SK-N-SH (cell line): ENCODE results near the gene SUMF1. TPM values are rescaled to one million over a fixed set of nuclear protein-coding genes. Genes with fewer than 3 reads are reported as not detected.
A peak's percentile ranks its signal among the peaks of the same experiment; 100 is the strongest.

Experiments
- CTCF ChIA-PET: fragments of 300-600, 350-600 bp; formaldehyde crosslinking; extraction: SDS; loops from one replicate; lab custom pipeline; 2021; lab: Yijun Ruan, JAX
- POLR2A ChIA-PET: fragments of 350-600 bp; sonication (Branson Sonifier 250); formaldehyde crosslinking; extraction: SDS; loops from one replicate; lab custom pipeline; 2020; ENCODE audit warnings: antibody characterized with exemption, inconsistent platforms; lab: Yijun Ruan, JAX
- DNase-seq: peaks from one replicate; pipeline ENCODE4 v3.0.0; 2012
- H2AFZ ChIP-seq: fragments of 200-600 bp; sonication (generic); 2 replicates; pipeline ENCODE4 v1.8.1; 2016; ENCODE audit warnings: antibody characterized with exemption, mild to moderate bottlenecking, low read depth
- H3F3A ChIP-seq: fragments of 200-600 bp; sonication (generic); replicated peaks from 2 replicates; pipeline ENCODE3; 2016; ENCODE audit warnings: antibody characterized with exemption, mild to moderate bottlenecking; ENCODE audit not compliant: insufficient read depth
- H3K27ac ChIP-seq, 2 experiments: fragments of 200-500 bp in 1 of 2; fragments of 200-600 bp in 1 of 2; sonication (Bioruptor generic) in 1 of 2; sonication (generic), shearing (Covaris generic) in 1 of 2; 2 replicates each; pipeline versions ENCODE4 v1.5.1 to v1.6.1; 2014 to 2016; ENCODE audit warnings: low read depth in 2 of 2, inconsistent platforms in 1 of 2, low read length in 1 of 2, mild to moderate bottlenecking in 1 of 2, mixed read lengths in 1 of 2
- H3K27me3 ChIP-seq: fragments of 200-600 bp; sonication (generic), shearing (Covaris generic); 2 replicates; pipeline ENCODE4 v1.6.1; 2016; ENCODE audit warnings: mixed run types; ENCODE audit not compliant: insufficient read depth
- H3K36me3 ChIP-seq, 2 experiments: fragments of 200-500 bp in 1 of 2; fragments of 200-600 bp in 1 of 2; sonication (Bioruptor generic) in 1 of 2; sonication (generic) in 1 of 2; replicated peaks in 1 of 2; 2 replicates each; pipeline versions ENCODE3 to v1.5.1; 2014 to 2016; ENCODE audit warnings: low read length in 1 of 2, mild to moderate bottlenecking in 1 of 2; ENCODE audit not compliant: insufficient read depth in 2 of 2, control insufficient read depth in 1 of 2
- H3K4me1 ChIP-seq, 2 experiments: fragments of 200-500 bp in 1 of 2; fragments of 200-600 bp in 1 of 2; sonication (Bioruptor generic) in 1 of 2; sonication (generic), shearing (Covaris generic) in 1 of 2; 2 replicates each; pipeline versions ENCODE4 v1.5.1 to v1.6.1; 2014 to 2016; ENCODE audit warnings: low read depth in 1 of 2, low read length in 1 of 2, mixed run types in 1 of 2; ENCODE audit not compliant: insufficient read depth in 2 of 2, control insufficient read depth in 1 of 2
- H3K4me2 ChIP-seq: fragments of 200-600 bp; sonication (generic), shearing (Covaris generic); 2 replicates; pipeline ENCODE4 v1.6.1; 2017; ENCODE audit warnings: mixed run types
- H3K4me3 ChIP-seq, 2 experiments: fragments of 200-500 bp in 1 of 2; fragments of 200-600 bp in 1 of 2; sonication (Bioruptor generic) in 1 of 2; sonication (generic), shearing (Covaris generic) in 1 of 2; 2 replicates each; pipeline versions ENCODE4 v1.5.1 to v1.8.1; 2014 to 2016; ENCODE audit warnings: low read depth in 2 of 2, inconsistent platforms in 1 of 2, low read length in 1 of 2, mild to moderate bottlenecking in 1 of 2, mixed read lengths in 1 of 2, moderate library complexity in 1 of 2
- H3K79me2 ChIP-seq: fragments of 200-600 bp; sonication (generic); 2 replicates; pipeline ENCODE4 v1.8.1; 2017; ENCODE audit warnings: mild to moderate bottlenecking; ENCODE audit not compliant: insufficient read depth
- H3K9ac ChIP-seq: fragments of 200-600 bp; sonication (generic); 2 replicates; pipeline ENCODE4 v1.6.1; 2017; ENCODE audit warnings: mixed run types
- H3K9me2 ChIP-seq: fragments of 200-600 bp; sonication (generic); 2 replicates; pipeline ENCODE4 v1.6.1; 2017; ENCODE audit warnings: mixed run types
- H3K9me3 ChIP-seq: fragments of 200-600 bp; sonication (generic); 2 replicates; pipeline ENCODE4 v1.6.1; 2017; ENCODE audit warnings: mixed run types, mild to moderate bottlenecking, moderate library complexity
- H4K20me1 ChIP-seq: fragments of 200-600 bp; sonication (generic); 2 replicates; pipeline ENCODE4 v1.6.1; 2017; ENCODE audit warnings: mild to moderate bottlenecking, mixed run types; ENCODE audit not compliant: insufficient read depth
- ELF1 ChIP-seq: IDR thresholded peaks from 2 replicates; pipeline ENCODE4 v1.4.0; 2012
- EZH2phosphoT487 ChIP-seq: fragments of 200-600 bp; sonication (generic); IDR thresholded peaks from 2 replicates; pipeline ENCODE4 v1.6.1; 2017; ENCODE audit warnings: low read depth, mixed run types, mild to moderate bottlenecking, antibody characterized with exemption, moderate library complexity, borderline replicate concordance
- FOSL2 ChIP-seq: IDR thresholded peaks from 2 replicates; pipeline ENCODE4 v1.4.0; 2012; ENCODE audit warnings: low read depth, mild to moderate bottlenecking, moderate library complexity, borderline replicate concordance
- FOXM1 ChIP-seq: IDR thresholded peaks from 2 replicates; pipeline ENCODE4 v1.4.0; 2012; ENCODE audit warnings: low read depth, mild to moderate bottlenecking
- GABPA ChIP-seq: IDR thresholded peaks from 2 replicates; pipeline ENCODE4 v1.4.0; 2012; ENCODE audit warnings: low read depth, mild to moderate bottlenecking
- GATA2 ChIP-seq: sonication (generic); formaldehyde crosslinking; IDR thresholded peaks from 2 replicates; pipeline ENCODE4 v1.5.0; 2020; ENCODE audit warnings: mild to moderate bottlenecking, missing genetic modification reagents
- JUND ChIP-seq: IDR thresholded peaks from 2 replicates; pipeline ENCODE4 v1.4.0; 2012
- MAX ChIP-seq: IDR thresholded peaks from 2 replicates; pipeline ENCODE4 v1.4.0; 2012; ENCODE audit warnings: low read depth
- MXI1 ChIP-seq: IDR thresholded peaks from 2 replicates; pipeline ENCODE4 v1.6.1; 2012; ENCODE audit warnings: mild to moderate bottlenecking, low read depth, low read length, improper control_type of control experiment
- PBX3 ChIP-seq: IDR thresholded peaks from 2 replicates; pipeline ENCODE4; 2012
- POLR2AphosphoS5 ChIP-seq: IDR thresholded peaks from 2 replicates; pipeline ENCODE4 v1.6.1; 2012; ENCODE audit warnings: low read depth, low read length
- REST ChIP-seq: IDR thresholded peaks from 2 replicates; pipeline ENCODE4 v1.6.1; 2012; ENCODE audit warnings: mild to moderate bottlenecking, low read depth, low read length, moderate library complexity
- RFX5 ChIP-seq: IDR thresholded peaks from 2 replicates; pipeline ENCODE4 v1.6.1; 2012; ENCODE audit warnings: mild to moderate bottlenecking, improper control_type of control experiment, low read length
- SIN3A ChIP-seq: IDR thresholded peaks from 2 replicates; pipeline ENCODE4 v1.6.1; 2012; ENCODE audit warnings: low read depth, mild to moderate bottlenecking, low read length, moderate library complexity, borderline replicate concordance
- SMC3 ChIP-seq: IDR thresholded peaks from 2 replicates; pipeline ENCODE4 v1.6.1; 2012; ENCODE audit warnings: low read depth, low read length, improper control_type of control experiment
- TEAD4 ChIP-seq: IDR thresholded peaks from 2 replicates; pipeline ENCODE4 v1.4.0; 2012; ENCODE audit warnings: mild to moderate bottlenecking, borderline replicate concordance; ENCODE audit not compliant: insufficient read depth
- USF1 ChIP-seq: IDR thresholded peaks from 2 replicates; pipeline ENCODE4 v1.4.0; 2012; ENCODE audit warnings: low read depth, borderline replicate concordance
- USF2 ChIP-seq: fragments of 150-350 bp; IDR thresholded peaks from 2 replicates; pipeline ENCODE4 v1.6.1; 2017; ENCODE audit warnings: antibody characterized with exemption, low read length, low read depth, borderline replicate concordance
- WGBS: methylation state at CpG from one replicate; pipeline ENCODE4 v1.1.6; 2017; ENCODE audit warnings: low lambda C conversion rate; 5-methylcytosine and 5-hydroxymethylcytosine counted together
- polyA plus RNA-seq, 3 experiments: library from polyadenylated mRNA; depleted of rRNA; stranded (reverse); fragments of >200 nt; gene quantifications; 2 replicates each; pipeline ENCODE4 v1.2.3, GENCODE V29; 2012

SUMF1 gene
- polyA plus RNA-seq, 1 of the 3 experiments (the other 2 are of a cell fraction) = 56.9 TPM

GRCh38 chr3:4493014-4493940, 26.2 kb upstream of the SUMF1 start, which contains the start of gene ITPR1 (continued):
- TF ChIP-seq RFX5 (no peak), USF1 (no peak), PBX3 (no peak), EZH2phosphoT487 (no peak), MXI1 (peak; percentile 99), MAX (peak; percentile 95), POLR2AphosphoS5 (peak; percentile 100), SIN3A (peak; percentile 97), GABPA (peak; percentile 15; the same call in 1 of the 2 replicates)

GRCh38 chr3:4492208-4493013, 25.3 kb upstream of the SUMF1 start:
- Histone ChIP-seq H3K27ac (peak overlapping the region; percentile 39 to 92; a peak in 3 of 4 replicates), H3K4me3 (peak overlapping the region; percentile 92 to 96), H3K9me2 (no peaks in the 10 kb centered on the region), H4K20me1 (no peaks in the 10 kb centered on the region), H3K9me3 (no peaks in the 10 kb centered on the region), H3F3A (peaks cover 3% of the 10 kb centered on the region), H3K4me1 (peaks cover 0 to 21% of the 10 kb centered on the region in 2 experiments; a peak in 2 of 4 replicates), H3K9ac (peak overlapping the region; percentile 69), H3K4me2 (peak overlapping the region; percentile 99), H3K36me3 (no peaks in the 10 kb centered on the region), H3K27me3 (no peaks in the 10 kb centered on the region), H2AFZ (peak overlapping the region; percentile 86), H3K79me2 (no peaks in the 10 kb centered on the region)
- ChIA-PET CTCF (interaction anchor here (0.8 to 7.8 kb wide), 9 partner anchors 13 to 164 kb away, joined by 3 to 44 read pairs (median 3); no protein-coding TSS in a partner anchor), POLR2A (interaction anchor here (0.6 to 3.2 kb wide), 25 partner anchors 10 to 686 kb away, joined by 3 to 49 read pairs (median 4); partner anchors contain the start of gene SUMF1)
- WGBS = 1% methylated on average over 32 of the region's 43 CpGs
- DNase-seq = peak; percentile 58
- no peak for TF ChIP-seq EZH2phosphoT487
- no peak for TF ChIP-seq USF2
- TF ChIP-seq POLR2AphosphoS5 = no peak
- TF ChIP-seq FOSL2 = no peak
- peak; percentile 21; the same call in 1 of the 2 replicates for TF ChIP-seq PBX3
- TF ChIP-seq TEAD4 = 0 out of 2 replicates have a peak, but pooled peaks have one; percentile 1
- TF ChIP-seq FOXM1 = no peak
- 0 out of 2 replicates have a peak, but pooled peaks have one; percentile 27 for TF ChIP-seq SIN3A
- no peak for TF ChIP-seq JUND
- TF ChIP-seq ELF1 = no peak
- no peak for TF ChIP-seq REST
- no peak for TF ChIP-seq SMC3
- 0 out of 2 replicates have a peak, but pooled peaks have one; percentile 42 for TF ChIP-seq MXI1
- TF ChIP-seq GATA2 (CRISPR knock-in tag) = no peak; the same call in 1 of the 2 replicates
